Stimulated activated CD4-positive, alpha-beta T cell treated with anti-CD3 and anti-CD28 coated beads, Interleukin-2, amount 100 ng/mL, for 4 hours (primary cell): Measurements from ENCODE around the gene PFKL.
"Not testable (repeated sequence)": the region's sequence is repeated elsewhere in the genome, so short reads cannot be mapped to it uniquely, and the experiment has no call there.

Source experiments
- DNase-seq: peaks from one replicate; pipeline ENCODE4 v3.0.0-alpha.2; 2020; ENCODE audit warnings: low read depth

The PFKL gene

DNA sequence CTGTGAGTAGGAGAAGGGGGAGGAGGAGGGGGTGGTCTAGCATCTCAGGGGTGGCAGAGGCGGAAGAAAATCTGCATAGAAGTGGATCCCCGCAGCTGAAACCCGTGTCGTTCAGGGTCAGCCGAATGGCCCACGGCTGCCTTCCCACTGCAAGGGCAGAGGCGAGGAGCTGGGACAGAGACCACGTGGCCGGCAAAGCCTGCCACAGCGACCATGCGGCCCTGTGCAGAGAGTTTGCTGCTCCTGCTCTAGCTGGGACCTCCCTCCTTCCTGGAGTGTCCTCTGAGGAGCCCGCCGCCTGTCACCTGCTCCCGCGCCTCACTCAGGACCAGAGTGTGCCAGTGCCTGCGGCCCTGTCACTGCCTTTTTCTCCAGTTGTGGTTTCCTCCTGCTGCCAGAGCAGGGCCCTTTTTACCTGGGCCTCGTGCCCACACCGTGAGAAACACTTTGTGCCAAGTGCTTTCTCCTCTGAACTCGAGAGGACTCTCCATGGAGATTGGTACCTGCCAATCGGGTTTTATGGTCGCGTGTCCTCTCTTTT lies 48.1 kb downstream of the PFKL start:
- no peak for DNase-seq

DNA sequence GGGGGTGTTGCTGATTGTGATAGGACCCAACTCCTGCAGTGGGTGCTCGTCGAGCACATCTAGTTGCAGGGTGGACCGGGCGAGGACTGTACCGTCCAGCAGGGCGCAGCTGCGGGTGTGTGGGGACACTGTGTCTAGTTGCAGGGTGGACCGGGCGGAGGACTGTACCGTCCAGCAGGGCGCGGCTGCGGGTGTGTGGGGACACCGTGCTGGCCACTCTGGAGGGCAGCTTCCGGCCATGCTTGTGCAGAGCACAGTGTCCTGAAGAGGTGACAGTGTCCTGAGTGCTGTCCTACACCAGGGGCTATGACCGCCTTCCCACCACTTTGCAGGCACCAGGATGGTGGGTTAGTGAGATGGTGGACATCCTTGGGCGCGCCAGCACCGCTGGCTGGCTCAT lies 49.0 kb downstream of the PFKL start:
- DNase-seq, result no peak

DNA sequence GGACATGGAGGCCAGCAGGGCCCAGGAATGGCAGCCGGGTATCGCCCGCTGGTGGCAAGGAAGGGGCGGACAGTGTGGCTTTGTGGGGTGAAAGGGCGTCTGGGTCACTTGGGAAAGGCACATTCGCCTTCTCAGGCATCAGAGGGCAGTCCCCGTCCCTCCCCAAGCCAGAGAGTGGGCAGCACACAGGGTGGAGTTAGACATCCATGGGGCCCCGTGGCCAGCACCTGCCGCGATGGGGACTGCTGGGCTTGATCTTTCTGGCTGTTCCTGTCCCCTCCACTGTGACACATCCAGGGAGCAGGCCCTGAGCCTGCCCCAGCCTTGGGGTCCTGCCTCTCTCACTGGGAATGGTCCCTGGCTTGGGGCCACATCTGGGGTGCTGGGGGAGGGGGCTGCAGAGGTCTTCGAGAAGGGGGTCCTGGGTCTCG lies 49.6 kb downstream of the PFKL start:
- no peak for DNase-seq

DNA sequence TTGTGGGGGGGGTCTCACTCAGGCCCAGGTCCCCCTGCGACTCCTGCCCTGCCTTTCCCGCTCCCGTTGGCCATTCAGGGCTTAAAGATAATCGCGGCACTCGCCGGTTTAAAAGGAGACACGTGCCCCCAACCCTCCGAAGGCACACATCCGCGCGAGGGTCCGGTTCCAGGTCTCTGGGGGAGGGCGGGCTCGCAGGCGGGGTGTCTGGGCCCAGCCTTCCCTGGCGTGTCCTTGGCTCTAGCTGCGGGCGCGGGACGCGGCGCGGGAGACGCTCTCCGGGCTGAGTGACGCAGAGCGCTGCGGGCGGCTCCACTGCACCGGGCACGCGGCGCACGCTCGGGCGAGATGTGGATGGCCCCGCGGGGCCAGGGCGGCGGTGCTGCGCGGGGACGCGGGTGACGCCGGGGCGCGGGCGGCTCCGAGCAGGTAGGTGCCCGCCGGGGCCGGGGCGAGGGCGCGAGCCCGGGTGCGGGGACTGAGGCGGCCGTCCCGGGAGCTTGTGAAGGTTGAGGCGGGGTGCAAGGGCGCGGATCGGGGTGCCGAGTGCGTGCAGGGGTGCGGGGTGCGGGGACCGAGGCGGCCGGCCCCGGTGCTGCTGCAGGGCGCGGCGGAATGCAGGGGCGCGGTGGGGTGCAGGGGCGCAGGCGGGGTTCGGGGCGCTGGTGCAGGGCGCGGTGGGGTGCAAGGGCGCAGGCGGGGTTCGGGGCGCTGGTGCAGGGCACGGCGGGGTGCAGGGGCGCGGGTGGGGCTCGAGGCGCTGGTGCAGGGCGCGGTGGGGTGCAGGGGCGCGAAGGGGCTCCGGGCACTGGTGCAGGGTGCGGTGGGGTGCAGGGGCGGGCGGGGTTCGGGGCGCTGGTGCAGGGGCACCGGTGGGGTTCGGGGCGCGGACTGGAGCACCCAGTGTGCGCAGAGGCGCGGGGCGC lies 50.3 kb downstream of the PFKL start:
- no peak for DNase-seq

DNA sequence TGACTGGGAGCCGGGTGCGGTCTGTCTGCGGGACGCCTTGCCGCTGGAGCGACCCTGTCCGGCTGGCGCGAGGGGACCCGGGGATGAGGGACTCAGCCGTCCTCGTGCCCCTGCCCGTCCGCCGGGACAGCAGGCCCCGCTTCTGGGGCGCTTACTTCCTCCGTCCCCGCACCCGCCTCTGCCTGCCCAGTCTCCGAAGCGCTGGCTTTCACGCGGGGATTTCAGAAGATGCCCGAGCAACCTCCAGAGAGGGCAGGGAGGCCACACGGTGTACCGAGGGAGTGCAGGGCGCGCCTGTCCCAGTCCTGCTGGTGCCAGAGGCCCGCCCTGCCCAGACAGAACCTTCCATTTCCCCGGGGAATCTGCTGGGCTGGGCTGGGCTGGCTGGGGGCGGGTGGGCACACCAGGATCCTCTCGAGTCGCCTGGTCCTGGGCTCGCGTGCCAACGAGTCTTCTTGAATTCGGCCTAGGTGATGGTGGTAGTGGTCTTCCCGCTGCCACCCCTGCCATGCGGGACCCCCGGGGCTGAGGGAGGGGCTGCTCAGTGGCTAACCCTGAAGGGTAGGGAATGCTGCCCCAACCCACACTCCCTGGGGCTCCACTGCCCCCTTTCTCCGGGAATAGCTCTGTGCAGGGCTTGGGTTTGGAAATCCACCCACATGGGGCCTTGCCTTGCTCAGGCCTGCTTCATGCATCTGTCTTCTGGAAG lies 51.1 kb downstream of the PFKL start:
- no peak for DNase-seq

DNA sequence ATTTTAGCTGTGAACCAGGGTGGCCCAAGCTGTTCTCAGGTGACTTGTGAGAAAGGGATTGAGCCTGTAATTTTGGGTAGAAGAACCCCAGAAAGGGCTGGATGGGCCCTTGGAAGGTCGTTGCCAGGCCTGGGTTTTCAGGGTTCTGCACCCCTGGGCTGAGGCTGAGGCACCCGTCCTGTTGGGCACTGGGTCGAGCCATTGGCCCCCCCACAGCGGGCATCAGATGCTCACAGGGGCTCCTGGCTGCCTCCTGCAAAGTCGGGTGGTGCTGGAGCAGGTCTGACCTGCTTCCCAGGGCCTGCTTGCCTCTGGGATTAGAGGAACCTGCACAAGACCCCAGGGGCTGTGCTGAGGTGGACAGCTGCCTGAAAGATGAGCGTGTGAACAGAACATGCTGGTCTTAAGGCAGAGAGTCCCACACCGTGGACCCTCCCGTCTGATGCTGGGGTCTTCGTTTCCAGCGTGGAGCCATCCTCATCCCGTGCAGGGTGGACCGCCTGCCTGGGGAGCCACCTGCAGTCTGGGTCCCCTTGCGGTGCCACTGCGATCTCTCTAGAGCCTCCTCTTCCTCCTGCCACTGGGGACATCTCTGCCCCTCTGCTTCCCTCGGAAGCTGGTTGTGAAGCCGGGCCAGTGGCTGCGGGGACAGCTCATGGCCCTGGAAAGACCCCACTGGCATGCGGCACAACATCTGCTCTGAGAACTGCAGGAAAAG lies 51.8 kb downstream of the PFKL start:
- DNase-seq, result no peak

DNA sequence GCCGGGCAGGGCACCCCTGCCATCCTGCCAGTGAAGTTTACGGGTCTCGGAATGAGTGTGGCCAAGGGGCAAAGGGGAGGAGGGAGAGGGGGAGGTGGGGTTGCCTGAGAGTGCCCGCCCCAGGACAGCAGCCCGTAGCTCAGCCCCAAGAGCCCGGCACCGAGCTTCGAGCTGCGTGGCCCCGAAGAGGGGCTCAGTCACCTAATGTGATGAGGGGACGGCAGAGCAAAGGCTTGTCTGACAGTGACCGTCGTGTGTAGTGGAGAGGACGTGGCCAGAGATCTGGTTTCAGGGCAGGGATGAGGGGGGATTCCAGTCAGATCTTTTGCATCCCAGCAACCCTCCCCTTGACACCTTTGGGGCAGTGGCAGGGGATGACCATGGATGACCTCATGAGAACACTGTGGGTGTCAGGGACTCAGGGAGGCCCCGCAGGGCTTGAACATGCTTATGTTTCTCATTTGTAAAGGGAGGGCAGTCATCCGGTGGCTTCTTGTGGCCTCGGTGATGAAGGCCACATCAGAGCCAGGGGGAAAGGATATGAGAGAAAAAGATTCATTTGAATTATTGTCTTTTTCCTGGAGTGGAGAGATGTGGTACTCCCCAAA lies 52.5 kb downstream of the PFKL start:
- DNase-seq, result no peak

DNA sequence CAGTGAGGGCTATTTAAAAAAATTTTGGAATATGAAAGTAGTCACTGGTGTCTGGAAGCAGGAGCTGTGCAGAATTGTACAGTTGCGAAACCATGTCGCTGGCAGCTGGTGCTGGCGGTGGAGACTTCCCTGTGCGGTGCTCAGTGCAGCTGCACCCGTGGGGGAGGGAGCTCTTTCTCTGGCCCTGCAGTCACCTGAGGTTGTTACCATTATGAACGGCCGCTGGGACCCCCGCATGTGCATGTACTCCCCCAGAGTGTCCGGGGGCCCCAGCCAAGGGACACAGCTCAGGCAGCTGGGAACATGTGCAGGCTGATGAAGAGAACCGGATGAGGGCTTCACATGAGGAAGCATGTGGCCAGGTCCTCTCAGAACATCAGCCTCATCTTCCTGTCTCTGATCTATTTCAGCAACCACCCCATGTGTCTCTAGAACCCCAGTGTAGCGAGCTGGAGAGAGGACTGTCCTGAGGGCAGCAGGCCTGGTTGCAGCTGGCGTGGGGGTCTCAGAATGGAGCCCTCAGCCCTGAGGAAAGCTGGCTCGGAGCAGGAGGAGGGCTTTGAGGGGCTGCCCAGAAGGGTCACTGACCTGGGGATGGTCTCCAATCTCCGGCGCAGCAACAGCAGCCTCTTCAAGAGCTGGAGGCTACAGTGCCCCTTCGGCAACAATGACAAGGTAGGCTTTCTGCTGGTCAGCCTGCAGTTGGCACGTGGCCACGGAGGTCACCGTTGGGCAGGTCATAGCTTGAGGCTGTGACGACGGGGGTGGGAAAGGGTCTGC lies 53.5 kb downstream of the PFKL start, which contains the start of gene TRPM2:
TRPM2 (plus strand) TSS at position 431 of the 780 bp plus-strand sequence; CDS start at position 511, 80 bp downstream.
- DNase-seq, result no peak

DNA sequence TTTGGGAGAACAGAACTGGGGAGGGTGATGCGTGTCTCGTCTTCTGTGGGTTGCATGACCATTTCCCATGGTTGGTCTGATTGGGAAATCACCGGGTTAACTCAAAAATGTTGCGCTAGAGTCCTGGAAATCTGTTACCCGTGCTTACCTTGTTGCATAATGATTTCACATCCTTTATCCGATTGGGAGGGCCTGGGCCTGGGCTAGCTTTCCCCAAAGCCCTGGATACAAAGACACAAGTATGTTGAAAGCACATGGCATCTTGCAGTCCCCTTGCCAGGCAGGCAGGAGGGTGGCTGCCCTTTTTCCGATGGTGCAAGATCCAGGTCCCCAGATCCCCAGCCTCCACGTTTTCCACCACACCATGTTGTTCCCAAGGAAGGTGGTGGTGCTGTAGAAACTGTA lies 54.1 kb downstream of the PFKL start:
- no peak for DNase-seq

DNA sequence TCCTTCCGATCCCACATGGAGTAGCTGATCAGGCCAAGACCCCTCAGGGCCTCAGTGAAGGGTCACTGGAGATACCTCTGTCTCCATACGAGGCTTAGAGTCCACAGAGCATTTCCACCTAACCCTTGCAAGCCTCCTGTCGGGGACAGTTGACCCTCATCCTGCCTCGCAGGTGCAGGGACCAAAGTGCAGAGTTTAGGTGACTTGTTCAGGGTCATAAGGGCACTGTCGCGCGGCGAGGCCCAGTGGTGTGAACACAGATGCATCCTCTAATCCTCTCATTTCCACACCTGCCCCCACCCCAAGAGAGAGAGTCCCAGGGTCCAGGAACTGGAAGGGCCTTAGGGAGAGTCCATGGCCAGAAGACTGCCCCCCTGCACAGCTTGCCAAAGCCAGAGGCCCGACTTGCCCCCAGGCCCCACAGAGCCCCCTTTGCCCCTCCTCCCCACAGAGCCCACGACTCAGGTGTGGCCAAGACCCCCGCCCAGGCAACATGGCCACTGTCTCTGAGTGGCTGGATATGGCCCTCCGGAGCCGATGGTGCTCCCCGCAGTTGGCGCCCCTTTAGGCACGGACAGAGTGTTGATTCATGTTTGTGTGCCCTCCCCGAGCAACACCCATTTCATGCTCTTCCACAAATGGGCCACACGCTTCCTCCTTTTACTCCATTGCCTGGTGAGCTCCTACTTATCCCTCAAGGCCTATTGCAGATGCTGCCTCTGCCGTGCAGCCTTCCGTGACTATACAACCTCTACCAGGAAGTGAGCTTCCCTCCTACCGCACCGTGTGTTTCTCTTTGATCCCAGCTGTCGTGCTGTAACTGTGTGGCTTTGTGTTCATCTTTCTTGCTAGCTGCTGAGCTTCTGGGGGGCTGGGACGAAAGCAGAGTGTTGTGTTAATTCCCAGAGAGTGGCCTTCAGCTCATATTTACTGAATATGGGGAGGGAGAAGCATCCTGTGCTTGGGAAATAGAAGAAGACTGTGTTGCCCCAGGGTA lies 55.2 kb downstream of the PFKL start:
- no peak for DNase-seq

DNA sequence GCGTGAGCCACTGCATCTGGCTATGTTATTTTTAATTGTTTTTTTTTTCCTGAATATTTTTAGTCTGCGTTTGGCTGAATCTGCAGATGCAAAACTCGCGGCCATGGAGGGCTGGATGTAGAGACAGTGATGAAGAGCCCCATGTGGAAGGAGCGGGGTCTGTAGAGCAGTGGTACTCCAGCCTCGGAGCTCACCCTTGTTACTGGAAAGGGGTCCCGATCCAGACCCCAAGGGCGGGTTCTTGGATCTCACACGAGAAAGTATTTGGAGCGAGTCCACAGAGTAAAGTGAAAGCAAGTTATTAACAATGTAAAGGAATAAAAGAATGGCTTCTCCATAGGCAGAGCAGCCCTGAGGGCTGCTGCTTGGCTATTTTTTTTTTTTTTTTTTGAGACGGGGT lies 56.3 kb downstream of the PFKL start:
- DNase-seq, result no peak

DNA sequence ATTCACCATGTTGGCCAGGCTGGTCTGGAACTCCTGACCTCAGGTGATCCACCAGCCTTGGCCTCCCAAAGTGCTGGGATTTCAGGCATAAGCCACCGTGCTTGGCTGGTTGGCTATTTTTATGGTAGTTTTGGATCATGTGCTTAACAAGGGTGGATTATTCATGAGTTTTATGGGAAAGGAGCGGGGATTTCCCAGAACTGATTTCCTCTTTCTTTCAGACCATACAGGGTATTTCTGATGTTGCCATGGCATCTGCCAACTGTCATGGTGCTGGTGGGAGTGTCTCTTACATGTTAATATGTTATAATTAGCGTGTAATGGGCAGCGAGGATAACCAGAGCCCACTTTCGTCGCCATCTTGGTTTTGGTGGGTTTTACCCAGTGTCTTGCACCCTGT lies 56.8 kb downstream of the PFKL start:
- DNase-seq, result no peak

DNA sequence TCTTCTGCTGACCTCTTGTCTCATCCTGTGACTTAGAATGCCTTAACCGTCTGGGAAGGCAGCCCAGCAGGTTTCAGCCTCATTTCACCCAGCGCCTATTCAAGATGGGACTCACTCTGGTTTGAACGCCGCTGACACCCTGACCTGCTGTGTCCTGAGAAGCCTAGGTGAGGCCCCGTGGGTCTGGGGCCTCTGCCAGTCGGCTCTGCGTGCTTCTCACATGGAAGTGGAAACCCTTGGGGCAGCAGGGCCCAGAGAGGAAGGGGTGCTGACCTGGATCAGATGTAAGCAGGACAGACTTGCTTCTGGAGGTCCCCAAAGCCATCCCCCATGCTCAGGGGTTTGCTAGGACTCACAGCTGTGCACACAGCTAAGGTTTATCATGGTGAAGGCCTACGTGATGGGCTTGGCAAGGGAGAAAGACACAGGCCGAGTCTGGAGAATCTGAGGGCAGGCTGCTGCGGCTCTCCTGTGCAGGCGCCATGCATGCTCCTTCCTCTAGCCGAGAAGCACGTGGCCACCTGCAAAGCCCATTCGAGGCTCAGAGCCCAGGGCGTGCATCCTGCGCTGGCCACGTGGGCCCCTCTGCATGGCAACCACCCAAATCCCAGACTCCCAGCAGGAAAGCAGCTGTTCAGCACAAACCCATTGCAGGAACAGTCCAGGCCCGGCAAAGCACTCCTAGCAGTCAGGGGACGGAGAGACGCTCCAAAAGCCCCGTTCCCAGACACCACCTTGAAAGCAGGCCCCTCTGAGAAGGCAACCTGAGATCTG lies 57.4 kb downstream of the PFKL start:
- DNase-seq, result no peak

DNA sequence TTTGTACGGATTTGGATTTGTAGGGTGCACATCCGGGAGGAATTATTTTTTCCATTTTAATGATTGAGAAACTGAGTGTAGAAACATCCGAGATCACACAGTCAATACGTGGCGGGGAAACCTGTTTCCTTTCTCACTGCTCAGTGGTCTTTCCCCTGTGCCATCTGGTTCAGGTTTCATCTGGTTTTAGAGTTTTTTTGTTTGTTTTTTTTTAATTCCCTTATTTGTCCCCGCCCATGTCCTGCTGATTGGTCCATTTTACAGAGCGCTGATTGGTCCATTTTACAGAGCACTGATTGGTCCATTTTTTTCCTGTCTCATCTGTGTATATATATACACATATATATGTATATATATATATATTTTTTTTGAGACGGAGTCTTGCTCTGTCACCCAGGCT lies 59.5 kb downstream of the PFKL start:
- DNase-seq, result no peak

DNA sequence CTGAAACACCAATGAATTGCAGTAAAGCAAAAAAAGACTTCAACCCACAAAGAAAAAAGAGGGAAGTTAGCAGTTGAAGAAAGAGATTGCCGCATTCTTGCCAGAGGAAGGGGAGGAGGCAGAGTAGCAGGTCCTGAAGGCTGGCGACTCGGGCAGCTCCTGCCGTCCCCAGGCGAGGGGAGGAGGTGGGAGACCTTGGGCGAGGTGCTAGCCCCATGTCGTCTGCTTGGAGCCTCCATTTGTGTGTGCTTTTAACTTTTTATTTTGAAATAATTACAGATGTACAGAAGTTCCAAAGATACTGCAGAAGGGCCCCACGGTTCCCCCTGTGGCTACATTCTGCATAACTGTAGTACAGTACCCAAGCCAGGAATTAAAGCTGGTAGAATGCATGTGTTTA lies 60.3 kb downstream of the PFKL start:
- no peak for DNase-seq

DNA sequence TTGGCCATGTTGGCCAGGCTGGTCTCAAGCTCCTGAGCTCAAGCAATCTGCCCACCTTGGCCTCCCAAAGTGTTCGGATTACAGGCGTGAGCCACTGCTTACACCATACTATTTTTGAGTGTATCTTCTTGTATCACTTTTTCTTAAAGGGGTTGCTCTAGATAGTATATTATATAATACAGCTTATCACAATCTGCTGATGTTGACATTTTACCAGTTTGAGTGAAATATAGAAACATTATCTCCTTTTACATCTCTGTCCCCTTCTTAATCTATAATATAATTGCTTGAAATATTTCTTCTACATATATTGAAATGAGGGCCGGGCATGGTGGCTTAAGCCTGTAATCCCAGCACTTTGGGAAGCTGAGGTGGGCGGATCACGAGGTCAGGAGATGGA lies 62.0 kb downstream of the PFKL start:
- DNase-seq, result not testable (repeated sequence)

DNA sequence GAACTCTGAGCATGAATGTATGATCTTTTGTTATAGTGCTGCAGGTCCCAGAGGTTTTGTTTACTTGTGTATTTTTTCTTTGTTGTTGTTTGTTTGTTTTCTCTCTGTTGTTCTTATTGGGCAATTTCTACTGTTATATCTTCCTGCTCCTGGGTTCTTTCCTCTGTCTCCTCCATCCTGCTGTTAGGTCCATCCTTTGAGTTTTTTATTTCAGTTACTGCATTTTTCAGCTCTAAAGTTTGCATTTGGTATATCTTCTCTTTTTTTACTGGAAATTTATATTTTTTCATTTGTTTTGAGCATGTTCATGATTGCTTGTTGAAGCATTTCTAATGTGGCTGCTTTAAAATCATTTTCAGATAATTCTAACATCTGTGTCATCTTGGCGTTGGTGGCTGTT lies 63.4 kb downstream of the PFKL start:
- DNase-seq, result no peak

DNA sequence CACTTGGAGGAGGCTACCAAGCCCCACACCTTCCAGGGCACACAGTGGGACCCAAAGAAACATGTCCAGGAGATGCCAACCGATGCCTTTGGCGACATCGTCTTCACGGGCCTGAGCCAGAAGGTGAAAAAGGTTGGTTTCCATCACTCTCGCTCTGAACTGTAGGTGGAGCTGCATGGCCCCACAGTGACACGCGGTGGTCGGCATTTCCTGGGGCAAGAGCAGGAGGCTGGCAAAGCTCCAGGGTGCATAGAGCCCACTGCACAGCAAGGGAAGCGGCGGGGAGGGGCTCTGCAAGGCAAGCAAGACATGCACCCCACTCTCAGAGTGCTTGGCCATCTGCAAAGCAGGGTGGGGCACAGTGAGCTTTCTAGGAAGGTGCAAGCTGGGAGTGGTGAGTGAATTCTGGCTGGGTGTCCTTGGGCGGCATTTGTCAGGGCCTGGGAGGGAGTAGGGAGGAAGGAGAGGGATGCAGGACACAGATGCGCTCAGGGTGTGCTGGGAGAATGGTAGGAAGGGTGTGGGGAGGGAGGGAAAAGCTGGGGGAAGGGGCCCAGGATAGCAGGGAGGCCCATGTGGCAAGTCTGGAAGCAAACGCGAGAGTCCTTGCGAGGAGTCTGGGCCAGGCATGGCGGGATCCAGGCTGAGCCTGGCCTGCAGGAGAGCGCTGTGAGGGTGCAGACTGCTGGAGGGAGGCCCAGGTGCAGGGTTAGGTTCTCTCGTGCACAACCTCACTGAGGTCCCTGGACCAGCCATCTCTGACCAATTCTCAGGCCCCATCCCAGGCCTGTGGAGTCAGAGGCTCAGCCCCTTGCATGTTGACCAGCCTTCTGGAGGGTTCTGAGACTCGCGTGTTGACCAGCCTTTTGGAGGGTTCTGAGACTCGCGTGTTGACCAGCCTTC lies 64.5 kb downstream of the PFKL start:
- DNase-seq, result no peak
